H1 (cell line): ENCODE results near the gene TSPAN9. TPM values are rescaled to one million over a fixed set of nuclear protein-coding genes. Genes with fewer than 3 reads are reported as not detected.

ENCODE experiments used
- CHD7 ChIP-seq: fragments of 300-600 bp; sonication (generic); IDR thresholded peaks from 2 replicates; pipeline ENCODE4 v1.7.1; 2012; ENCODE audit warnings: low read length, moderate library complexity, mild to moderate bottlenecking, inconsistent platforms; ENCODE audit not compliant: insufficient replicate concordance
- CTCF ChIP-seq, 3 experiments: IDR thresholded peaks; 1 replicate in 2 of 3; 2 replicates in 1 of 3; pipeline versions ENCODE4 v1.5.1 to v1.6.1; 2011; ENCODE audit warnings: low read length in 3 of 3, mild to moderate bottlenecking in 3 of 3, inconsistent platforms in 2 of 3, low read depth in 1 of 3, moderate library complexity in 1 of 3; ENCODE audit not compliant: insufficient read depth in 1 of 3; ENCODE audit errors: control extremely low read depth in 1 of 3
- POU5F1 ChIP-seq: IDR thresholded peaks from 2 replicates; pipeline ENCODE4 v1.6.1; 2011; ENCODE audit warnings: low read depth, mild to moderate bottlenecking, low read length, moderate library complexity
- RFX5 ChIP-seq: IDR thresholded peaks from 2 replicates; pipeline ENCODE4 v1.6.1; 2011; ENCODE audit warnings: low read depth, low read length, improper control_type of control experiment, borderline replicate concordance
- SP2 ChIP-seq: IDR thresholded peaks from 2 replicates; pipeline ENCODE4 v1.6.1; 2012; ENCODE audit warnings: mild to moderate bottlenecking, low read length, inconsistent platforms
- polyA plus RNA-seq, 7 experiments: library from polyadenylated mRNA; depleted of rRNA in 3 of 7; stranded (reverse) in 5 of 7; unstranded in 2 of 7; fragments of >200 nt in 5 of 7; fragments of 200-250 nt in 2 of 7; gene quantifications; 1 replicate in 5 of 7; 2 replicates in 1 of 7; 4 replicates in 1 of 7; pipeline versions ENCODE4 v1.2.1 to v1.2.3, GENCODE V29; 2011 to 2013; ENCODE audit warnings: missing spikeins in 2 of 7, mixed read lengths in 2 of 7
- total RNA-seq: library from RNA; stranded (reverse); fragmentation: NEBNext Ultra II Directional; extraction: Animal tissue kit (Norgen Biotek cat#: 25700); gene quantifications from 2 replicates; pipeline ENCODE4 v1.2.1, GENCODE V29; 2021

Gene TSPAN9
- total and polyA plus RNA-seq, 2 of the 8 experiments (the other 6 are each of a cell fraction or from before 2014, with no cell fraction given) = 11.5 to 29.1 TPM

GRCh38 chr12:3190101-3190500, 112.9 kb downstream of the TSPAN9 start (continued):
- TF ChIP-seq CHD7 (no peak), SP2 (no peak), CTCF (IDR thresholded peaks at IDR 0.05; ENCODE audit: control extremely low read depth in 1 of 3, insufficient read depth in 1 of 3, low read depth in 1 of 3, low read length in 3 of 3) (no peak), RFX5 (no peak), POU5F1 (no peak)
